AG09309 (cell line): Measurements from ENCODE around the gene ORMDL1.

Experiments
- DNase-seq: peaks from one replicate; pipeline ENCODE4 v3.0.0-alpha.2; 2010; ENCODE audit warnings: low read depth
- H3K4me3 ChIP-seq: 2 replicates; pipeline ENCODE4 v1.5.1; 2011; ENCODE audit warnings: mild to moderate bottlenecking, low read depth, low read length, moderate library complexity; ENCODE audit not compliant: control insufficient read depth
- TF ChIP-seq, protein P1 (sequence below): IDR thresholded peaks from 2 replicates; pipeline ENCODE4 v1.5.1; 2011; ENCODE audit warnings: mild to moderate bottlenecking, low read depth, low read length, inconsistent platforms; ENCODE audit not compliant: insufficient read depth, control insufficient read depth; ENCODE audit errors: missing control alignments

ORMDL1 gene

GRCh38 chr2:189821953-189822748 is 38.0 kb upstream of the ORMDL1 start:
- H3K4me3 ChIP-seq = no peak overlapping the region
- TF ChIP-seq, protein P1, sequence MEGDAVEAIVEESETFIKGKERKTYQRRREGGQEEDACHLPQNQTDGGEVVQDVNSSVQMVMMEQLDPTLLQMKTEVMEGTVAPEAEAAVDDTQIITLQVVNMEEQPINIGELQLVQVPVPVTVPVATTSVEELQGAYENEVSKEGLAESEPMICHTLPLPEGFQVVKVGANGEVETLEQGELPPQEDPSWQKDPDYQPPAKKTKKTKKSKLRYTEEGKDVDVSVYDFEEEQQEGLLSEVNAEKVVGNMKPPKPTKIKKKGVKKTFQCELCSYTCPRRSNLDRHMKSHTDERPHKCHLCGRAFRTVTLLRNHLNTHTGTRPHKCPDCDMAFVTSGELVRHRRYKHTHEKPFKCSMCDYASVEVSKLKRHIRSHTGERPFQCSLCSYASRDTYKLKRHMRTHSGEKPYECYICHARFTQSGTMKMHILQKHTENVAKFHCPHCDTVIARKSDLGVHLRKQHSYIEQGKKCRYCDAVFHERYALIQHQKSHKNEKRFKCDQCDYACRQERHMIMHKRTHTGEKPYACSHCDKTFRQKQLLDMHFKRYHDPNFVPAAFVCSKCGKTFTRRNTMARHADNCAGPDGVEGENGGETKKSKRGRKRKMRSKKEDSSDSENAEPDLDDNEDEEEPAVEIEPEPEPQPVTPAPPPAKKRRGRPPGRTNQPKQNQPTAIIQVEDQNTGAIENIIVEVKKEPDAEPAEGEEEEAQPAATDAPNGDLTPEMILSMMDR = no peak
- DNase-seq = peak; percentile 62

- H3K4me3 ChIP-seq = no peak overlapping the region
- DNase-seq = peak; percentile 49
- TF ChIP-seq, protein P1 = no peak
These were observed 35.2 kb upstream of the ORMDL1 start for GRCh38 chr2:189819297-189819704.

- no peak overlapping the region for H3K4me3 ChIP-seq
- TF ChIP-seq, protein P1 = no peak
- no peak for DNase-seq
These were observed 34.3 kb upstream of the ORMDL1 start for GRCh38 chr2:189818249-189819038.

DNA sequence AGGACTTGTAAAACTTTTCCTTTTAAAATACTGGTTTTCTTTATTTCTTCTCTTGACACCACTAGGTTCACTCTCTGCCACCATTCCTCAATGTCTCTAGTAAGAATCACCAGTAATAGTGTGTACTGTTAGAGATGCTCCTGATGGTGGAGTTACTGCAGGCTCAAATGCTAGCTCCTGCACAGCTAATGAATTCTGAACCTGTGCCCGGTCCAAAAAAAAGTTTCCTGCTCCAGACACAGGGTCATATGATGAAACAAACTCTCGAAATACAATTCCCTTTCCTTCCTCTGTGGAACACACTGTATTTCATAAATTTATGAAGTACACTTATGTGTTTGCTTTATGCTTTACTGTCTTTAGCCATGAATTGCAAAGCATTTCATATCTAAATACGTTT is 19.3 kb upstream of the ORMDL1 start:
- no peak overlapping the region for H3K4me3 ChIP-seq
- TF ChIP-seq, protein P1 = no peak
- no peak for DNase-seq

DNA sequence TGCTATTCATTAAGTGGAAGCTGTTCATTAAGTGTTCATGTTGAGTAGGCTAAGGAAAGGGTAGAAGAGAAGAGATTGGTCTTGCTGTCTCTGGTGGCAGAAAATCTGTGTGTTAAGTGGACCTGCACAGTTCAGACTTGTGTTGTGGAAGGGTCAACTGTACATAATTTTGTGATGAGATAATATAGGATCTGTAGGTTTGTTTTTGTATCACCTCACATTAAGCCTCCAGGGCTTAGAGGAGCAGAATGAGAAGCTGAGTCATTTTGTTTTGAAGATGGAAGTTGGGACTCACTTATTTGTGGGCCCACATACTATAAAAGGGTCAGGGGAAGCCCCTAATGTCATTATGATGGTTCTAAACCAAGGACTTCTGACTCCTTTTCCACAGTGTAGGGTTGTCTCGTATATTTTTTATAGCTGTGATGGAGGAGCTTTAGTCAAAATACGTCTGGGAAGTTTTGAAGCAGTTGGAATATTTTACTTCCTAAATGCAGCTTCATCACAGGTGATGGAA is 18.3 kb upstream of the ORMDL1 start:
- TF ChIP-seq, protein P1 = no peak
- H3K4me3 ChIP-seq = no peak overlapping the region
- DNase-seq = no peak

- H3K4me3 ChIP-seq = no peak overlapping the region
- TF ChIP-seq, protein P1 = no peak
- DNase-seq = no peak
These were observed 15.4 kb upstream of the ORMDL1 start for GRCh38 chr2:189799531-189799930.
